ENCODE measurements around the gene GORASP2.

GRCh38 chr2:170932166-170932565, 3.1 kb downstream of the GORASP2 start:
- TF ChIP-seq ETS1 (IDR thresholded peaks at IDR 0.05) (no peak), CTCF (conservative IDR thresholded peaks at IDR 0.05; ENCODE audit: low read depth in 2 of 2) (no peak), EZH2 (IDR thresholded peaks at IDR 0.05; ENCODE audit: low read depth, unreplicated experiment) (no peak), POLR2AphosphoS5 (IDR thresholded peaks at IDR 0.05; ENCODE audit: low read depth) (no peak), EZH2phosphoT487 (IDR thresholded peaks at IDR 0.05; ENCODE audit: unreplicated experiment) (no peak), JUNB (IDR thresholded peaks at IDR 0.05; ENCODE audit: unreplicated experiment) (no peak), CREB1 (CRISPR knock-in tag; IDR thresholded peaks at IDR 0.05; ENCODE audit: low read depth) (no peak), REST (IDR thresholded peaks at IDR 0.05; ENCODE audit: unreplicated experiment) (no peak), ZNF331 (CRISPR knock-in tag; IDR thresholded peaks at IDR 0.05; ENCODE audit: low read depth) (no peak), ZNF114 (CRISPR knock-in tag; IDR thresholded peaks at IDR 0.05) (no peak), STAT1 (IDR thresholded peaks at IDR 0.05; ENCODE audit: unreplicated experiment) (no peak), ZNF462 (CRISPR knock-in tag; IDR thresholded peaks at IDR 0.05) (no peak)
